NCI-H128 (cell line): ENCODE data around the gene LMX1A.

Experiments
- DNase-seq: peaks from one replicate; lab custom pipeline; 2025; ENCODE audit not compliant: unreplicated experiment; lab: John Stamatoyannopoulos, UW

Gene LMX1A

GRCh38 chr1:165224504-165224903 is 132.0 kb downstream of the LMX1A start:
- no peak for DNase-seq

GRCh38 chr1:165222580-165222979 is 133.9 kb downstream of the LMX1A start:
- DNase-seq: no peak

GRCh38 chr1:165218731-165219130 is 137.8 kb downstream of the LMX1A start:
- DNase-seq: peak; percentile 38

GRCh38 chr1:165217958-165218357 is 138.6 kb downstream of the LMX1A start:
- no peak for DNase-seq

- DNase-seq: no peak
Measured at GRCh38 chr1:165216254-165216653, 140.3 kb downstream of the LMX1A start.

GRCh38 chr1:165215676-165216075 is 140.8 kb downstream of the LMX1A start:
- DNase-seq: no peak

GRCh38 chr1:165212229-165212628 is 144.3 kb downstream of the LMX1A start:
- no peak for DNase-seq

GRCh38 chr1:165207853-165208515 is 148.5 kb downstream of the LMX1A start:
- no peak for DNase-seq

GRCh38 chr1:165205145-165205544 is 151.4 kb downstream of the LMX1A start:
- DNase-seq: no peak

- no peak for DNase-seq
Measured at GRCh38 chr1:165204548-165204947, 152.0 kb downstream of the LMX1A start.

- no peak for DNase-seq
Measured at GRCh38 chr1:165191087-165191486, 165.4 kb downstream of the LMX1A start.

- DNase-seq: no peak
Measured at GRCh38 chr1:165189913-165190312, 166.6 kb downstream of the LMX1A start.

- no peak for DNase-seq
Measured at GRCh38 chr1:165189011-165189410, 167.5 kb downstream of the LMX1A start.

GRCh38 chr1:165187031-165188009 is 169.2 kb downstream of the LMX1A start:
- no peak for DNase-seq

- no peak for DNase-seq
Measured at GRCh38 chr1:165185161-165185889, 171.2 kb downstream of the LMX1A start.

GRCh38 chr1:165182975-165183374 is 173.5 kb downstream of the LMX1A start:
- no peak for DNase-seq

GRCh38 chr1:165179306-165179705 is 177.2 kb downstream of the LMX1A start:
- DNase-seq: no peak

- no peak for DNase-seq
Measured at GRCh38 chr1:165174491-165174890, 182.0 kb downstream of the LMX1A start.

- DNase-seq: no peak
Measured at GRCh38 chr1:165173818-165174217, 182.7 kb downstream of the LMX1A start.

- no peak for DNase-seq
Measured at GRCh38 chr1:165173409-165173808, 183.1 kb downstream of the LMX1A start.

GRCh38 chr1:165172666-165173065 is 183.8 kb downstream of the LMX1A start:
- DNase-seq: no peak
